IPS-11a (cell line): ENCODE measurements around the gene LINC00237.

Experiments used
- H3K4me3 ChIP-seq: one replicate; pipeline ENCODE4 v1.5.1; 2013; ENCODE audit warnings: low read depth, low read length, control low read depth

The LINC00237 gene

DNA sequence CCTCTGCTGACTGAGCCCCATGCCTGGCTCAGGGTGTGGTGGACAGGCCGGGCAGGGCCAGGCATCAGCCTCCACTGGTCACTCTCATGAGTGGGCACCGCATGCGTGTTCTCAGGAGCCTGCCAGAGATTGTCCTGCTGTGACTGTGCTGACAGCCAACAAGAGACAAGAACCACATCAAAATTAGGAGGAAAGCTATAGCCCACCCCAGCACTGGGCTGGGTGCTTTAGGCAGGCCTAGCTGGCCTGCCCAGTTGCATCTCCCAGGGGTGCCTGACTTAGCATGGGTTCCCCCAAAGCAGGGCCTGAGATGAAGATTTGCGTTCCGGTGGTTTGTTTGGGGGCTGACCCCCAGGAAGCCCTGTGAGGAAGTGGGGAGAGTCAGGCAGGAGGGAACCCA, 53.9 kb downstream of the LINC00237 start:
- H3K4me3 ChIP-seq = no peak overlapping the region

DNA sequence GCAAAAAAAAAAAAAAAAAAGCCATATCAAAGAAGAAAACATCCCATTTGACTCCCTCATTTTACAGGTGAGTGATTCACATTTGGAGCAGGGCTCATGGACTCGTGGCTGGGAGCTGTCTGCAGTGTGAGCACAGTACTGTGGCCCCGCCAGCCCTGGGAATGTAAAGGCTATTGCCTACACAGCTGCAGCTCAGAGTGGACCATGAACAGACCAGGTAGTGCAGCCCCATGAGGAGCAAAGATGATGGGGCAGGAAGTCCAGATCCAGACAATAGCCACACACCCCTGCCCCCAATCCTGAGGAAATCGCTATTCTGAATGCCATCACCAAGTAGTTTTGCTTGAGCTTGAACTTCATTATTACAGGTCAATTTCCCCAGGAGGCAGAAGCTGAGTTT, 55.4 kb downstream of the LINC00237 start:
- no peak overlapping the region for H3K4me3 ChIP-seq

DNA sequence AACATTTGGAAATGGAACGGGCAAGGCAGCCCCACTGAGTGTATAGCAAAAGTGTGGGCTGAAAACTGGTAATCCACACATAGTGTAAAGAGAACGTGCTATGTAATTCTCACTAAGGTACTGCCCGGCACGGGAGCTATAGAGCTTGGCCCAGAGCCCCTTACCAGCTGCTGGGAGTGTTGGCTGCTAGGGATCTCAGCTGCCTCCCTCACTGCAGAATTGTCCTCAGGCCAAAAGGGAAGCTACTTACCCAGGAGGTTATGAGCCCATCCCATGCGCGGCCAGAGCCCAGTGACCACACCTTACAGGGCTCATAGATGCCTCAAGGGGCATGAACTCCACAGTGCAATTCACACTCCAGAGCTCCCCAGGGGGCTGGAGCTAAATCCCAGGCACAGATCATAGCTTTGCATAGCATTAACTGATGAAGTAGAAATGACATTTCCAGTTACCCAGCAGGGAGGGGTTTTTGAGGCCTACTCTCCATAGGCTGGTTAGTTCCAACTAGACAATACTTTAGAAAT, 56.8 kb downstream of the LINC00237 start:
- no peak overlapping the region for H3K4me3 ChIP-seq

- no peak overlapping the region for H3K4me3 ChIP-seq
Measured at GRCh38 chr20:21048841-21049273, 57.3 kb downstream of the LINC00237 start.

GRCh38 chr20:21047981-21048380, 58.2 kb downstream of the LINC00237 start:
- no peak overlapping the region for H3K4me3 ChIP-seq

- no peak overlapping the region for H3K4me3 ChIP-seq
Measured at GRCh38 chr20:21046413-21047070, 59.6 kb downstream of the LINC00237 start.
